Cardiac fibroblast (primary cell): ENCODE measurements around the gene RNF181.

ENCODE experiments used
- DNase-seq, 2 donors: peaks; one replicate each; pipeline versions ENCODE4 v3.0.0 to v3.0.0-alpha.2; 2010; ENCODE audit warnings: low read depth in 2 of 2
- H3K4me3 ChIP-seq, 2 donors: replicated peaks in 1 of 2; 1 replicate in 1 of 2; 2 replicates in 1 of 2; pipeline ENCODE4 v1.5.1; 2011; ENCODE audit warnings: low read depth in 2 of 2, low read length in 2 of 2, mild to moderate bottlenecking in 2 of 2, moderate library complexity in 1 of 2
- CTCF ChIP-seq: IDR thresholded peaks from one replicate; pipeline ENCODE4 v1.5.1; 2011; ENCODE audit warnings: low read depth, mild to moderate bottlenecking, low read length, inconsistent platforms

RNF181 gene

DNA sequence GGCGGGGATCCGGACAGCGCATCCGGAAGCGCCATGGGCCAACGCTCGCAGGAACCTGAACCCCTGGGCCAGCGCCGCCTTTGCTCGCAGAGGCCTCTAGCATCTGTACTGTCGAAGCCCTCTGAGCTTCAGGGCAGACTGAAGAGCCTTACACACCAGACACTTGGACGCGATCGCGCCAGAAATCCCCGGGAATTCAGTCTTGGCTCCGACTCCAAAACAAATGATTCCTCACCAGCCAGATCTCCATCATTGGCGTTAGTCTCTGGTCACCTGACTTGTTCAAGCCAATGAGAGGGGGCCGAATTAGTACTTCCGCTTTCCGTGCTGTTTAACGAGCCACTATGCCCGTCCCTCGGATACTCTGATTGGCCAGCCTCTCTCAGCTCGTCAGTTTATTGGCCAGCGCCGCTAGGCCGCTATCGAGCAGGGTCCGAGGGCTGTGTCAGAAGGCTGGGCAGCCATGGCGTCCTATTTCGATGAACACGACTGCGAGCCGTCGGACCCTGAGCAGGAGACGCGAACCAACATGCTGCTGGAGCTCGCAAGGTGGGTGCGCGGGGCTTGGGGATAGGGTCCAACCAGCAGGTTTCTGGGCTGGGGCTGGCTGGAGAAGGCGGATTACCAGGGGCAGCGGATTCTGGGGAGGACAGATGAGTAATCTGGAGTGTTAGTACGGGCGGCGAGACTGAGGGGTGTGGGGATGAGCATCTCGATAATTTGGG, at the start of gene RNF181:
RNF181 (plus strand) TSS at position 445 of the 725 bp plus-strand sequence; CDS start at position 464, 19 bp downstream.
- no peak for TF ChIP-seq CTCF
- H3K4me3 ChIP-seq = peak within 1 kb of the TSS; percentile 79 to 97
- peak; percentile 99 for DNase-seq

DNA sequence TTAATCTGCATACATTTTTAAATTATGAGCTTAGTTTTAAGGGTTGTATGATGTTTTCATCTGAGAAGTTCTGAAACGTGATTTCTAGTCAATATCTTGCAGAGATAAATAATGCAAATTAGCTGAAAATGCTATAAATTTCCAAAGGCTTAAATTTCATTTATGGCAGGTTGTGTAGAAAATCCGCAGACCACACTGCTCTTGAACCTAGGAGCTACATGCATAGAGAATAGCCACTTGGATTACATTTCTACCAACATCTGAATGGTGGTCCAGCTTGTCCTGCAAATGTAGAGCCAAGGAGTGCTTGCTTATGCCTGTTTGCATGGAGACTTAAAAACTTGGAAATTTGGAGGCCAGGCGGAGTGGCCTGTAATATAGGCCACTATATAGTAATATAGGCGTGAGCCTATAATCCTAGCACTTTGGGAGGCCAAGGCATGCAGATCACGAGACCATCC, 49.7 kb upstream of the RNF181 start:
- no peak overlapping the region for H3K4me3 ChIP-seq
- no peak for TF ChIP-seq CTCF
- DNase-seq = no peak

GRCh38 chr2:85547089-85547858, 48.3 kb upstream of the RNF181 start:
- TF ChIP-seq CTCF = no peak
- H3K4me3 ChIP-seq = no peak overlapping the region
- DNase-seq = no peak

DNA sequence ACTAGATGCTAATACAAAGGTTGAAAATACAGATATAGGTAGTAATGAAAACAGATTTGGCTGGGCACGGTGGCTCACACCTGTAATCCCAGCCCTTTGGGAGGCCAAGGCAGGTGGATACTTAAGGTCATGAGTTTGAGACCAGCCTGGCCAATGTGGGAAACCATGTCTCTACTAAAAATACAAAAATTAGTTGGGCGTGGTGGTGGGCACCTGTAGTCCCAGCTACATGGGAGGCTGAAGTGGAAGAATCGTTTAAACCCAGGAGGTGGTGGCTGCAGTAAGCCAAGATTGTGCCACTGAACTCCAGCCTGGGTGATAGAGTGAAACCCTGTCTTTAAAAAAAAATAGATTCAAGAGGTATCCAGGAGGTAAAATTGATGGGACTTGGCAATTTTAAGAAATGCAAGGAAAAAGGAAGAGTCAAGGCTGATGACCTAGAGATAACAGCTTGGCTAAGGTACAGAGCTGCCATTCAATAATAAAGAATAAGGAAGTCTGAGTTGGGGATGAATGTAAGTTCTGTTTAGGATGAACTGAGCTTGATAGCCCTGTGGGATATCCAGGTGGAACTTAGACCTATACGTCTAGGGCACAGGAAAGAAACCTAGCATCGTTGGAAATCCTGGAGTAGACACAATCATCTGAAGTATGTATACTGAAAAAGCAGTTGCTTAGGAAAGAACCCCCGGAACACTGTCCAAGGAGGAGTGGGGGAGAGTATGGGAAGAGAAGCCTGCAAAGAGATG, 47.5 kb upstream of the RNF181 start:
- no peak for TF ChIP-seq CTCF
- no peak overlapping the region for H3K4me3 ChIP-seq
- DNase-seq = no peak

DNA sequence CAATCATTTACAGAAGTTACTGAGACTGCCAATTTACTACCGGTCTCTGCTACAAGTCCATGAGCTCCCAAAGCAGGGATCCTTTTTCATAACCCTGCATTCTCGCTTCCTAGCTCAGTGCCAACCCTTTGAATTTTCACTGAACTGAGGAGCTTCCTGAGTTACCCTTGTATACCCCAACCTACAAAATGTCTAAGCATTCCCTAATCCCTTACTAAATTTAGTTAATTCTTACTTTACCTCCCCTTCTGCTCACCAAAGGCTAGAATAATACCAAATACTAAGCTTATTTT, 47.0 kb upstream of the RNF181 start:
- H3K4me3 ChIP-seq = no peak overlapping the region
- TF ChIP-seq CTCF = no peak
- DNase-seq = peak in 1 of 2 donors; percentile 39

- TF ChIP-seq CTCF = no peak
- no peak overlapping the region for H3K4me3 ChIP-seq
- DNase-seq = no peak
Measured at GRCh38 chr2:85549095-85549494, 46.5 kb upstream of the RNF181 start.
